PC-3 (cell line): ENCODE data around the gene CRISPLD2.

Experiments used
- CTCF ChIP-seq: fragments of 300-600 bp; sonication (generic); conservative IDR thresholded peaks from 2 replicates; pipeline ENCODE4 v1.5.1; 2017; ENCODE audit warnings: antibody characterized with exemption, low read depth, mild to moderate bottlenecking, low read length
- EZH2 ChIP-seq: fragments of 300-600 bp; sonication (generic); IDR thresholded peaks from one replicate; pipeline ENCODE4 v1.6.1; 2017; ENCODE audit warnings: antibody characterized with exemption, mild to moderate bottlenecking, low read length; ENCODE audit not compliant: unreplicated experiment

GRCh38 chr16:84836234-84836647, 16.5 kb downstream of the CRISPLD2 start:
- TF ChIP-seq CTCF (no peak), EZH2 (no peak)
